ENCODE results near the gene KIF21A.

Gene KIF21A

GRCh38 chr12:39464976-39465695, 22.2 kb upstream of the KIF21A start:
- no peaks in the 10 kb centered on the region for H3K36me3 ChIP-seq (replicated peaks; ENCODE audit: low read depth, low read length)
- H3K27ac ChIP-seq (ENCODE audit: low read length): no peak overlapping the region
- TF ChIP-seq EZH2phosphoT487 (IDR thresholded peaks at IDR 0.05; ENCODE audit: low read depth) (no peak), CTCF (IDR thresholded peaks at IDR 0.05; ENCODE audit: low read depth, low read length) (no peak)
- H3K27me3 ChIP-seq (ENCODE audit: low read depth, low read length): no peaks in the 10 kb centered on the region
- H3K9ac ChIP-seq (ENCODE audit: low read length): no peak overlapping the region
- H3K79me2 ChIP-seq (ENCODE audit: low read length): no peaks in the 10 kb centered on the region
- no peak overlapping the region for H2AFZ ChIP-seq (ENCODE audit: low read depth, low read length)
- peaks cover 9% of the 10 kb centered on the region for H3K4me1 ChIP-seq (ENCODE audit: low read length)
- H3K4me3 ChIP-seq (ENCODE audit: low read length): no peak overlapping the region
- H4K20me1 ChIP-seq (ENCODE audit: insufficient read depth, low read length): no peaks in the 10 kb centered on the region
- no peak overlapping the region for H3K4me2 ChIP-seq (ENCODE audit: low read length)
- no peaks in the 10 kb centered on the region for H3K9me3 ChIP-seq (ENCODE audit: insufficient read depth, low read length)

GRCh38 chr12:39461059-39461458, 18.1 kb upstream of the KIF21A start:
- Histone ChIP-seq H3K4me3 (ENCODE audit: low read length) (no peak overlapping the region), H3K9ac (ENCODE audit: low read length) (no peak overlapping the region), H3K4me1 (ENCODE audit: low read length) (no peaks in the 10 kb centered on the region), H3K9me3 (ENCODE audit: insufficient read depth, low read length) (no peaks in the 10 kb centered on the region), H3K27ac (ENCODE audit: low read length) (no peak overlapping the region), H2AFZ (ENCODE audit: low read depth, low read length) (no peak overlapping the region), H4K20me1 (ENCODE audit: insufficient read depth, low read length) (no peaks in the 10 kb centered on the region), H3K36me3 (replicated peaks; ENCODE audit: low read depth, low read length) (no peaks in the 10 kb centered on the region), H3K27me3 (ENCODE audit: low read depth, low read length) (no peaks in the 10 kb centered on the region), H3K4me2 (ENCODE audit: low read length) (no peak overlapping the region), H3K79me2 (ENCODE audit: low read length) (no peaks in the 10 kb centered on the region)
- TF ChIP-seq CTCF (IDR thresholded peaks at IDR 0.05; ENCODE audit: low read depth, low read length): no peak
- TF ChIP-seq EZH2phosphoT487 (IDR thresholded peaks at IDR 0.05; ENCODE audit: low read depth): no peak

GRCh38 chr12:39459027-39459434, 16.1 kb upstream of the KIF21A start:
- no peak overlapping the region for H2AFZ ChIP-seq (ENCODE audit: low read depth, low read length)
- H3K4me2 ChIP-seq (ENCODE audit: low read length): no peak overlapping the region
- no peak overlapping the region for H3K4me3 ChIP-seq (ENCODE audit: low read length)
- H3K27me3 ChIP-seq (ENCODE audit: low read depth, low read length): no peaks in the 10 kb centered on the region
- no peaks in the 10 kb centered on the region for H4K20me1 ChIP-seq (ENCODE audit: insufficient read depth, low read length)
- TF ChIP-seq EZH2phosphoT487 (IDR thresholded peaks at IDR 0.05; ENCODE audit: low read depth): no peak
- TF ChIP-seq CTCF (IDR thresholded peaks at IDR 0.05; ENCODE audit: low read depth, low read length): no peak
- H3K27ac ChIP-seq (ENCODE audit: low read length): no peak overlapping the region
- no peaks in the 10 kb centered on the region for H3K36me3 ChIP-seq (replicated peaks; ENCODE audit: low read depth, low read length)
- no peaks in the 10 kb centered on the region for H3K79me2 ChIP-seq (ENCODE audit: low read length)
- H3K4me1 ChIP-seq (ENCODE audit: low read length): no peaks in the 10 kb centered on the region
- no peak overlapping the region for H3K9ac ChIP-seq (ENCODE audit: low read length)
- no peaks in the 10 kb centered on the region for H3K9me3 ChIP-seq (ENCODE audit: insufficient read depth, low read length)

GRCh38 chr12:39451977-39452376, 9.1 kb upstream of the KIF21A start:
- H4K20me1 ChIP-seq (ENCODE audit: insufficient read depth, low read length): no peaks in the 10 kb centered on the region
- H3K9me3 ChIP-seq (ENCODE audit: insufficient read depth, low read length): no peaks in the 10 kb centered on the region
- no peaks in the 10 kb centered on the region for H3K79me2 ChIP-seq (ENCODE audit: low read length)
- no peak overlapping the region for H2AFZ ChIP-seq (ENCODE audit: low read depth, low read length)
- no peak overlapping the region for H3K9ac ChIP-seq (ENCODE audit: low read length)
- H3K4me3 ChIP-seq (ENCODE audit: low read length): no peak overlapping the region
- no peak overlapping the region for H3K27ac ChIP-seq (ENCODE audit: low read length)
- no peaks in the 10 kb centered on the region for H3K27me3 ChIP-seq (ENCODE audit: low read depth, low read length)
- TF ChIP-seq EZH2phosphoT487 (IDR thresholded peaks at IDR 0.05; ENCODE audit: low read depth): no peak
- no peak for TF ChIP-seq CTCF (IDR thresholded peaks at IDR 0.05; ENCODE audit: low read depth, low read length)
- H3K4me2 ChIP-seq (ENCODE audit: low read length): no peak overlapping the region
- H3K4me1 ChIP-seq (ENCODE audit: low read length): no peaks in the 10 kb centered on the region
- no peaks in the 10 kb centered on the region for H3K36me3 ChIP-seq (replicated peaks; ENCODE audit: low read depth, low read length)
